ENCODE measurements around the gene GULP1. TPM values are rescaled to one million over a fixed set of nuclear protein-coding genes. Genes with fewer than 3 reads are reported as not detected.
A peak's percentile ranks its signal among the peaks of the same experiment; 100 is the strongest.

GULP1 gene
- 59.0 TPM for total RNA-seq

DNA sequence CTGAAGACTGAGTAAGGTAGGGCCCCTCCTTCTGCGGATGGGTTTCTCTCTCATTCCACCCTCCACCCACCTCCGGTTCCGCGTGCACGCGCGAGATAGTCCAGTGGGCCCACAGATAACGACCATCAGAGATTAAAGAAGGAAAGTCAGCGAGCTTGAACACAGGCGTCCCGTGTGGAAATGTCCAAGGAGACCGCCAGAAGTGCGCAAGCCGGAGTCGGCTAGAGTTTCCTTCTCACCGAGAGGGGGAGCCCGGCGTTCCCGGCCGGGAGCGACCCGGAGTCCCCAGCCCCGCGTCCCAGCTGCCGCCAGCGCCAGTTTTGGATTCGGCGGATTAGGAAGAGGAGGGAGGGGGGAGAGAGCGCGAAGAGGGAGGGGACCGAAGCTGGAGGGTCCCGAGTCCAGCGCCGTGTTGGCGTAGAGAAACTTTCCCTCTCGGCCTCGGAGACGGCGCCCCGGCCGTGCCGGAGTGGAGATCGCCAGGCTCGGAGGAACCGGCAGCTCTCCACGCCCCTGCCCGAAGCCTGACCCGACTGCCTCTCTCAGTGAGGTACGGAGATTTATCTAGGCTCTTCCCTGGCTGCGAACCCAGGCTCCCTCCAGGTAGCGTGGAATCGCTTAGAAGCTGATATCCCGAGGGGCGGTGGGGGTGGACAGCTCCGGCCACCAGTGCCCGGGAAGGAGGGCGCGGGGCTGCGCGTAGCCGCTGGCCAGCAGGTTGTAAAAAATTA is at the start of gene GULP1:
GULP1 (plus strand) TSS at position 258 of the 731 bp plus-strand sequence. CDS start 185,829 bp downstream, outside the sequence.

Small RNAs within 50 kb of the gene (small RNA-seq; reads per million reads assigned to genes)
- gene MIR561 (ENCODE audit: low replicate concordance) (1.0 reads per million, percentile 82 among the genes with 10 or more reads in this experiment), gene RNA5SP114 (ENCODE audit: low replicate concordance) (not detected)
